Muscle layer of duodenum (tissue), 2 donors: ENCODE results near the gene MAP6.

ENCODE experiments used
- H3K27ac ChIP-seq: one replicate; pipeline ENCODE4 v1.7.0; 2013; ENCODE audit warnings: mild to moderate bottlenecking, low read length
- H3K27me3 ChIP-seq: one replicate; pipeline ENCODE4 v1.7.0; 2013; ENCODE audit warnings: low read depth, mild to moderate bottlenecking, control low read depth, low read length
- H3K36me3 ChIP-seq, 2 donors: one replicate each; pipeline ENCODE4 v1.7.0; 2013; ENCODE audit warnings: low read length in 2 of 2, control low read depth in 1 of 2, mild to moderate bottlenecking in 1 of 2; ENCODE audit not compliant: insufficient read depth in 2 of 2, control insufficient read depth in 1 of 2
- H3K4me1 ChIP-seq, 2 donors: one replicate each; pipeline ENCODE4 v1.7.0; 2013; ENCODE audit warnings: low read length in 2 of 2, mild to moderate bottlenecking in 2 of 2, control low read depth in 1 of 2, moderate library complexity in 1 of 2; ENCODE audit not compliant: insufficient read depth in 2 of 2, control insufficient read depth in 1 of 2
- H3K4me3 ChIP-seq, 2 donors: one replicate each; pipeline ENCODE4 v1.7.0; 2013; ENCODE audit warnings: low read length in 2 of 2, low read depth in 1 of 2, mild to moderate bottlenecking in 1 of 2
- H3K9me3 ChIP-seq, 2 donors: one replicate each; pipeline ENCODE4 v1.7.0; 2013; ENCODE audit warnings: low read length in 2 of 2, control low read depth in 1 of 2, mild to moderate bottlenecking in 1 of 2; ENCODE audit not compliant: control insufficient read depth in 1 of 2
- donor health status: healthy.

Gene MAP6

GRCh38 chr11:75598264-75598663 lies 70.6 kb downstream of the MAP6 start:
- H3K4me1 ChIP-seq, result peaks cover 0 to 14% of the 10 kb centered on the region in 2 donors

GRCh38 chr11:75597636-75598035 lies 71.2 kb downstream of the MAP6 start:
- no peak overlapping the region for H3K4me3 ChIP-seq
- H3K9me3 ChIP-seq, result no peaks in the 10 kb centered on the region
- no peaks in the 10 kb centered on the region for H3K27me3 ChIP-seq
- H3K36me3 ChIP-seq, result no peaks in the 10 kb centered on the region
- no peak overlapping the region for H3K27ac ChIP-seq
- peaks cover 0 to 20% of the 10 kb centered on the region in 2 donors for H3K4me1 ChIP-seq

More at GRCh38 chr11:75598264-75598663, 70.6 kb downstream of the MAP6 start:
- Histone ChIP-seq H3K4me3 (no peak overlapping the region), H3K36me3 (no peaks in the 10 kb centered on the region), H3K9me3 (no peaks in the 10 kb centered on the region), H3K27ac (no peak overlapping the region), H3K27me3 (no peaks in the 10 kb centered on the region)

DNA sequence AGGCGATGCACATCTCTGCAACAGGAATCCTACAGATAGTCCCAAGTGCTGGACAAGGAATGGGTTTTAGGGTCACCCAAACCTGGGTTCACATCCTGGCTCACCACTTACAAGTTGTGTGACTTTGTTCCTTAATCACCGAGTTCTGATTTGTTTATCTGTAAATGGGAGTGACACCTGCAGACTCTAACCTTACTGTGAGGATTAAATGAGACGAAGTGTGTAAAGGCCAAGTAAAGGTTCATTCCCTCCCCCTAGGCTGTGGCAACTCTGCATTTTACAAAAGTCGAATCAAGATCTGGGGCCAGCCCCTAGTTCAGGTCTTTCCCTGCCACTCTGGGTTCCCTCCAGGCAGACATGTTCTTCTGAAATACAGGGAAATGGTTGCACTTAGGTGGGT lies 71.9 kb downstream of the MAP6 start:
- Histone ChIP-seq H3K4me1 (peaks cover 0 to 20% of the 10 kb centered on the region in 2 donors), H3K4me3 (no peak overlapping the region), H3K27ac (no peak overlapping the region), H3K27me3 (no peaks in the 10 kb centered on the region), H3K36me3 (no peaks in the 10 kb centered on the region), H3K9me3 (no peaks in the 10 kb centered on the region)

DNA sequence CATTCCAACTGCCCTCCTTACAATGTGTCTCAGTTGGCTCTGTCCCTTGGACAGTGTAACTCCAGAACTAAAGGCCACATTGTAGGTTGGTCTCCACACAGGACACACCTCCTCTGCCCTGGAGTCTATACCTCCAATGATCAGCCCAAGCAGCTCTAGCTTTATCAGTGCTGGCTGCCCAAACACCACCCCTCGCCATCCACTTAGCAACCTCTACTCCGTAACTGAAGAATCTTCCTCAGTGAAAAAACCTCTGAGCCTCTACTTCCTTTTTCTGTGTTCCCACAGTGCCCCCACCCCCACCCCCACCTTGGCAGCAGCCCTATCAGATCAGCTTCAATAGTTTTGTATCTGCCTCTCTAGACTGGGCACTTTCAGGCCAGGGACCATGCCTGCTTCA lies 73.4 kb downstream of the MAP6 start:
- no peak overlapping the region for H3K27ac ChIP-seq
- no peaks in the 10 kb centered on the region for H3K9me3 ChIP-seq
- peaks cover 0 to 20% of the 10 kb centered on the region in 2 donors for H3K4me1 ChIP-seq
- no peaks in the 10 kb centered on the region for H3K36me3 ChIP-seq
- no peaks in the 10 kb centered on the region for H3K27me3 ChIP-seq
- no peak overlapping the region for H3K4me3 ChIP-seq

DNA sequence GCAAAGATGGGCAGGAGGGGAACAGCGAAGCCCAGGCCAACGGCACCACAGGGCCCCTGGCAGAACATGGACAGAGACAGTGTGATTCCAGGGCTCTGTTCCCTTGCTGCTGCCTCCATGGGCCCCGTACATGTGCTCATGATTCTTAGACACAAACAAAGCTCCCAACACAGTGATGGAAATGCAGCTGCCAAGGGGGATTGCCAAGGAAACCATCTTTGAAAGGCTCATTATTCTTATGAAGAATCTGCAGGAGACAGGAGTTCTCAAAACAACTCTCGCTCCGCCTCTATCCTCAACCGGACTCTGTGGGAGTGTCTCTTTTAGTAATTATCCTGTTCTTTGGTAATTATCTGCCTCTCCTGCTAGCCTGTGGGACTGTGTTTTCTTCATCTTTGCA lies 74.6 kb downstream of the MAP6 start:
- no peaks in the 10 kb centered on the region for H3K27me3 ChIP-seq
- H3K4me1 ChIP-seq, result peaks cover 0 to 20% of the 10 kb centered on the region in 2 donors
- H3K27ac ChIP-seq, result no peak overlapping the region
- H3K4me3 ChIP-seq, result no peak overlapping the region
- H3K9me3 ChIP-seq, result no peaks in the 10 kb centered on the region
- H3K36me3 ChIP-seq, result no peaks in the 10 kb centered on the region

- no peaks in the 10 kb centered on the region for H3K9me3 ChIP-seq
- H3K27ac ChIP-seq, result no peak overlapping the region
- no peaks in the 10 kb centered on the region for H3K27me3 ChIP-seq
- no peak overlapping the region for H3K4me3 ChIP-seq
- H3K4me1 ChIP-seq, result peaks cover 0 to 20% of the 10 kb centered on the region in 2 donors
- H3K36me3 ChIP-seq, result no peaks in the 10 kb centered on the region
Observed at GRCh38 chr11:75593286-75593915, 75.4 kb downstream of the MAP6 start.

DNA sequence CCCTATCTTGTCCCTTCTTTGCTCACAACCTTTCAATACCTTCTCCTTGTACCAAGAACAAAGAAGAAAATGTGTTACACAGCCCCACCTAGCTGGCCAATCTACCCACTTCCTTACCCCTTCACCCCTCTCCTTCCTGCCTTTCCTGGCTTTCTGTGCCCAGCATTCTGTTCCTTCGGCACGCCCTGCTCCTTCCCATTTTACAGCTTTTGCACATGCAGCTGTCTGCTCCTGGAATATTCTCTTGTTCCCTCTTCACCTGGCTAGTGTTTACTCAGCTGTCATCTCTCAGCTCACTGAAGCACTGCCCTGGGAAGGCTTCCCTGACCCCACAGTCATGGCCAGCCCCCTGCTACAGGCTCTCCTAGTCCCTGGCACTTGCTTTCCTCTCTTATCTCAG lies 76.1 kb downstream of the MAP6 start:
- Histone ChIP-seq H3K9me3 (no peaks in the 10 kb centered on the region), H3K4me1 (peaks cover 0 to 20% of the 10 kb centered on the region in 2 donors)

GRCh38 chr11:75591966-75592365 lies 76.9 kb downstream of the MAP6 start:
- no peaks in the 10 kb centered on the region for H3K27me3 ChIP-seq
- no peak overlapping the region for H3K4me3 ChIP-seq
- H3K36me3 ChIP-seq, result no peaks in the 10 kb centered on the region
- H3K27ac ChIP-seq, result no peak overlapping the region
- H3K9me3 ChIP-seq, result no peaks in the 10 kb centered on the region
- H3K4me1 ChIP-seq, result peaks cover 0 to 20% of the 10 kb centered on the region in 2 donors

More for the DNA sequence above, 76.1 kb downstream of the MAP6 start:
- no peak overlapping the region for H3K27ac ChIP-seq
- H3K27me3 ChIP-seq, result no peaks in the 10 kb centered on the region
- no peaks in the 10 kb centered on the region for H3K36me3 ChIP-seq
- H3K4me3 ChIP-seq, result no peak overlapping the region

DNA sequence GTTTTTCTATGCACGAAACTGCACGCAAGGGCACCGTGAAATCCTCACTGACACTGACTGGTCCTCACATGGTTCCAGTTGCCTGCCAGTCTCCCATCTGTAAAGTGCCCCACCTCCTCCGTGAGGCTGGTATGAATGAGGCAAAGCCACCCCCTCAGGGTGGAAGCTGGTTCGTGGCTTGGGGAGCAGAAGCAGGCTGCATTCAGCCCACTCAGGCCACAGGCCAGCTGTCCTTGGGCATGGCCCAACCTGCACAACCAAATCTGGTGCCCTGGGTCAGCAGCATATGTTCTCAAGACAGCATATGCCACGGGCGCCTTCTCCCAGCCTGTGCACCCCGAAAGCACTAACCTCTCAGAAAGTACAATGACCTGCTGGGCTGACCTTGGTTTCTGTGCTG lies 77.5 kb downstream of the MAP6 start:
- Histone ChIP-seq H3K27ac (no peak overlapping the region), H3K4me1 (peaks cover 0 to 20% of the 10 kb centered on the region in 2 donors), H3K27me3 (no peaks in the 10 kb centered on the region), H3K9me3 (no peaks in the 10 kb centered on the region), H3K36me3 (no peaks in the 10 kb centered on the region), H3K4me3 (no peak overlapping the region)

DNA sequence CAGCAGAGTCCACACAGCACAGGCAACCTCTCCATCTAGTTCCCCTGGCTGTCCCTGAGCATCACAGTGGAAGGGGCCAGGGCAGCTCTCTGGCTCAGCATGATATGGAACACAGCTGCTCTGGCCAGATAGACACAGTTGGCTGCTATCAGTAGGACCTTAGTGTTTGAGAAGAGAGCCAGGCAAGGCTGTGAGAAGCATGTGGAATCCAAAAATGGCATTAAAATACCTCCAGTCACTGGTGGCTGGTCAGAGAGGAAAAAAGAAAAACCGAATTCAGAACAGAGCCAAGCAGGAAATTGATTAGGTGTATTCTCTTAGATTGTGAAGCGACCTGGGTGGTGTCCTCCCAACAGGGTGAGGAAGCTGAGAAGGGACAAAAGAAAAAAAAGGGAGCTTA lies 78.9 kb downstream of the MAP6 start:
- H3K36me3 ChIP-seq, result no peaks in the 10 kb centered on the region
- H3K27me3 ChIP-seq, result no peaks in the 10 kb centered on the region
- H3K4me3 ChIP-seq, result no peak overlapping the region
- no peaks in the 10 kb centered on the region for H3K9me3 ChIP-seq
- H3K4me1 ChIP-seq, result peaks cover 3 to 20% of the 10 kb centered on the region in 2 donors
- H3K27ac ChIP-seq, result no peak overlapping the region

DNA sequence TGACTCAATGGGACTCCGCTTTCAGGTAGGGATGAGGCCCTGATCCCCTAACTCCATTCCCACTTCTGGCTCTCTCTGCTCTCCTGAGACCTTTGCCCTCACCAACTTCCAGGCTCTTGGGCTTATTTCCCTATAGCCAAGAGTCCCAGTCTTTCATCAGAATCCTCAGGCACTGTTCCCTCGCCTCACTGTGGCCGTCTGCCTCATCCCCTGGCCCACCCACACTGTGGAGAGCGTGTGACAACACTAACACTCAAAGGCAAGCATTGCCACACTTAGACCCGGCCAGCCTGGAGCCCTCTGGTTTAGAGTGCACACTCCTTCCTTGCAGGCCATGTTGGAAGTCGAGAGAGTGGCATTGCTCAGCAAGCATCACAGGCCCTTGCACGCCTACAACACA lies 79.8 kb downstream of the MAP6 start:
- H3K4me1 ChIP-seq, result peaks cover 3 to 14% of the 10 kb centered on the region in 2 donors
- H3K27ac ChIP-seq, result no peak overlapping the region
- no peaks in the 10 kb centered on the region for H3K36me3 ChIP-seq
- H3K9me3 ChIP-seq, result no peaks in the 10 kb centered on the region
- no peak overlapping the region for H3K4me3 ChIP-seq
- H3K27me3 ChIP-seq, result no peaks in the 10 kb centered on the region

DNA sequence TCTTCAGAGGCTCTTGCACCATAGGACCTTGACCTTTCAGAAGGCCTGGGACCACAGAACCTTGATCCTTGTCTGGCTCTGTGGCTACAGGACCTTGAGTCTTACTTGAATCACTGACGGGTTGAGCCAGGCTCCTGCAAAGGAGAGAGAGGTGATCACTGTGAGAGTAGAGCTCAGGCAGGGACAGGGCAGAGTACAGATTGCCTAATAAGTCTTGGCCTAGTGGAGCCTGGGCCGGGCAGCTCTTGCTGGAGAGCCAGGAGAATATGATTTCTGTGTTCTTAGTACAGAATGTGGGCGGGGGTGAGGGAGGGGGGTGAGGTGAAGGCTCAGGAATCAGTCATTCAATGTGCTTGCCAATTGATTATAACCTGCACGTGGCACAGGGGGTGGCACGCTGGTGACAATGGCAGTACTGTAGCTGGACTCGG lies 80.8 kb downstream of the MAP6 start:
- peaks cover 3 to 4% of the 10 kb centered on the region in 2 donors for H3K4me1 ChIP-seq
- no peaks in the 10 kb centered on the region for H3K9me3 ChIP-seq
- H3K27ac ChIP-seq, result no peak overlapping the region
- no peaks in the 10 kb centered on the region for H3K27me3 ChIP-seq
- no peaks in the 10 kb centered on the region for H3K36me3 ChIP-seq
- H3K4me3 ChIP-seq, result no peak overlapping the region
